ENCODE results near the gene CTXN1.

DNA sequence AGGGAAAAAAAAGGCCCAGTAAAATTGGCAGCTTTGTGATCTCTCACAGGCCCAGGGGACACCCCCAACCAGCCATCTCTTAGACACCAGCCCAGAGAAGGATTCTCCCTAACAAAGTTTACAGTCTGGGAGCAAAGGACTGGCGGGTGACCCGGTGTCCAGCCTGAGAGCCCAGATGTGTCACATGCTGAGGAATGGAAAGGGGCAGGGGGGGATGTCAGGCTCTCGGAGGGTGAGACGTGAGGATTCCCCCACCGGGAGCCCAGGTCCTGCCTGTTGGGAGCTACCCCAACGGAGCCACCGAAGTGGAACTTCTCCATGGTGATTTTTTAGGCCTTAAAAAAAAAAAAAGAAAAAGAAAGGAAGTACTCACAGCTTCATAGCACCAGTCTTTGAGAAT lies 4.8 kb upstream of the CTXN1 start:
- TF ChIP-seq, protein P1, sequence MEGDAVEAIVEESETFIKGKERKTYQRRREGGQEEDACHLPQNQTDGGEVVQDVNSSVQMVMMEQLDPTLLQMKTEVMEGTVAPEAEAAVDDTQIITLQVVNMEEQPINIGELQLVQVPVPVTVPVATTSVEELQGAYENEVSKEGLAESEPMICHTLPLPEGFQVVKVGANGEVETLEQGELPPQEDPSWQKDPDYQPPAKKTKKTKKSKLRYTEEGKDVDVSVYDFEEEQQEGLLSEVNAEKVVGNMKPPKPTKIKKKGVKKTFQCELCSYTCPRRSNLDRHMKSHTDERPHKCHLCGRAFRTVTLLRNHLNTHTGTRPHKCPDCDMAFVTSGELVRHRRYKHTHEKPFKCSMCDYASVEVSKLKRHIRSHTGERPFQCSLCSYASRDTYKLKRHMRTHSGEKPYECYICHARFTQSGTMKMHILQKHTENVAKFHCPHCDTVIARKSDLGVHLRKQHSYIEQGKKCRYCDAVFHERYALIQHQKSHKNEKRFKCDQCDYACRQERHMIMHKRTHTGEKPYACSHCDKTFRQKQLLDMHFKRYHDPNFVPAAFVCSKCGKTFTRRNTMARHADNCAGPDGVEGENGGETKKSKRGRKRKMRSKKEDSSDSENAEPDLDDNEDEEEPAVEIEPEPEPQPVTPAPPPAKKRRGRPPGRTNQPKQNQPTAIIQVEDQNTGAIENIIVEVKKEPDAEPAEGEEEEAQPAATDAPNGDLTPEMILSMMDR (IDR thresholded peaks at IDR 0.05): no peak
- TF ChIP-seq POLR2A (IDR thresholded peaks at IDR 0.05): no peak
